Sigmoid colon (tissue), 4 donors: ENCODE measurements around the gene KRCC1.
"Not testable (repeated sequence)": the region's sequence is repeated elsewhere in the genome, so short reads cannot be mapped to it uniquely, and the experiment has no call there.

ENCODE experiments used
- CTCF ChIP-seq, 4 experiments: fragments of 450-650 bp in 3 of 4; fragments of 200-600 bp in 1 of 4; IDR thresholded peaks; one replicate each; pipeline ENCODE4 v1.5.1; 2016 to 2019; ENCODE audit warnings: antibody characterized with exemption in 4 of 4, mild to moderate bottlenecking in 3 of 4, moderate library complexity in 2 of 4
- POLR2A ChIP-seq, 2 donors: fragments of 450-650 bp; IDR thresholded peaks; one replicate each; pipeline ENCODE4 v1.6.1; 2016; ENCODE audit warnings: antibody characterized with exemption in 2 of 2, mild to moderate bottlenecking in 2 of 2, moderate library complexity in 2 of 2
- POLR2AphosphoS5 ChIP-seq, 4 donors: sonication (generic); formaldehyde crosslinking; IDR thresholded peaks; one replicate each; pipeline ENCODE4 v1.6.1; 2017; ENCODE audit warnings: antibody characterized with exemption in 4 of 4

GRCh38 chr2:87981182-87981581, 74.4 kb downstream of the KRCC1 start:
- TF ChIP-seq CTCF, POLR2A, POLR2AphosphoS5 (IDR thresholded peaks at IDR 0.05): not testable (repeated sequence)
